ENCODE data around the gene LIM2. TPM values are rescaled to one million over a fixed set of nuclear protein-coding genes. Genes with fewer than 3 reads are reported as not detected.

The LIM2 gene
- total and polyA plus RNA-seq, 2 experiments from 2014 or later: not detected

- TF ChIP-seq ZNF331 (CRISPR knock-in tag; IDR thresholded peaks at IDR 0.05; ENCODE audit: low read depth) (no peak), POLR2AphosphoS5 (IDR thresholded peaks at IDR 0.05; ENCODE audit: low read depth) (no peak), ZNF114 (CRISPR knock-in tag; IDR thresholded peaks at IDR 0.05) (no peak)
- TF ChIP-seq, protein P1, sequence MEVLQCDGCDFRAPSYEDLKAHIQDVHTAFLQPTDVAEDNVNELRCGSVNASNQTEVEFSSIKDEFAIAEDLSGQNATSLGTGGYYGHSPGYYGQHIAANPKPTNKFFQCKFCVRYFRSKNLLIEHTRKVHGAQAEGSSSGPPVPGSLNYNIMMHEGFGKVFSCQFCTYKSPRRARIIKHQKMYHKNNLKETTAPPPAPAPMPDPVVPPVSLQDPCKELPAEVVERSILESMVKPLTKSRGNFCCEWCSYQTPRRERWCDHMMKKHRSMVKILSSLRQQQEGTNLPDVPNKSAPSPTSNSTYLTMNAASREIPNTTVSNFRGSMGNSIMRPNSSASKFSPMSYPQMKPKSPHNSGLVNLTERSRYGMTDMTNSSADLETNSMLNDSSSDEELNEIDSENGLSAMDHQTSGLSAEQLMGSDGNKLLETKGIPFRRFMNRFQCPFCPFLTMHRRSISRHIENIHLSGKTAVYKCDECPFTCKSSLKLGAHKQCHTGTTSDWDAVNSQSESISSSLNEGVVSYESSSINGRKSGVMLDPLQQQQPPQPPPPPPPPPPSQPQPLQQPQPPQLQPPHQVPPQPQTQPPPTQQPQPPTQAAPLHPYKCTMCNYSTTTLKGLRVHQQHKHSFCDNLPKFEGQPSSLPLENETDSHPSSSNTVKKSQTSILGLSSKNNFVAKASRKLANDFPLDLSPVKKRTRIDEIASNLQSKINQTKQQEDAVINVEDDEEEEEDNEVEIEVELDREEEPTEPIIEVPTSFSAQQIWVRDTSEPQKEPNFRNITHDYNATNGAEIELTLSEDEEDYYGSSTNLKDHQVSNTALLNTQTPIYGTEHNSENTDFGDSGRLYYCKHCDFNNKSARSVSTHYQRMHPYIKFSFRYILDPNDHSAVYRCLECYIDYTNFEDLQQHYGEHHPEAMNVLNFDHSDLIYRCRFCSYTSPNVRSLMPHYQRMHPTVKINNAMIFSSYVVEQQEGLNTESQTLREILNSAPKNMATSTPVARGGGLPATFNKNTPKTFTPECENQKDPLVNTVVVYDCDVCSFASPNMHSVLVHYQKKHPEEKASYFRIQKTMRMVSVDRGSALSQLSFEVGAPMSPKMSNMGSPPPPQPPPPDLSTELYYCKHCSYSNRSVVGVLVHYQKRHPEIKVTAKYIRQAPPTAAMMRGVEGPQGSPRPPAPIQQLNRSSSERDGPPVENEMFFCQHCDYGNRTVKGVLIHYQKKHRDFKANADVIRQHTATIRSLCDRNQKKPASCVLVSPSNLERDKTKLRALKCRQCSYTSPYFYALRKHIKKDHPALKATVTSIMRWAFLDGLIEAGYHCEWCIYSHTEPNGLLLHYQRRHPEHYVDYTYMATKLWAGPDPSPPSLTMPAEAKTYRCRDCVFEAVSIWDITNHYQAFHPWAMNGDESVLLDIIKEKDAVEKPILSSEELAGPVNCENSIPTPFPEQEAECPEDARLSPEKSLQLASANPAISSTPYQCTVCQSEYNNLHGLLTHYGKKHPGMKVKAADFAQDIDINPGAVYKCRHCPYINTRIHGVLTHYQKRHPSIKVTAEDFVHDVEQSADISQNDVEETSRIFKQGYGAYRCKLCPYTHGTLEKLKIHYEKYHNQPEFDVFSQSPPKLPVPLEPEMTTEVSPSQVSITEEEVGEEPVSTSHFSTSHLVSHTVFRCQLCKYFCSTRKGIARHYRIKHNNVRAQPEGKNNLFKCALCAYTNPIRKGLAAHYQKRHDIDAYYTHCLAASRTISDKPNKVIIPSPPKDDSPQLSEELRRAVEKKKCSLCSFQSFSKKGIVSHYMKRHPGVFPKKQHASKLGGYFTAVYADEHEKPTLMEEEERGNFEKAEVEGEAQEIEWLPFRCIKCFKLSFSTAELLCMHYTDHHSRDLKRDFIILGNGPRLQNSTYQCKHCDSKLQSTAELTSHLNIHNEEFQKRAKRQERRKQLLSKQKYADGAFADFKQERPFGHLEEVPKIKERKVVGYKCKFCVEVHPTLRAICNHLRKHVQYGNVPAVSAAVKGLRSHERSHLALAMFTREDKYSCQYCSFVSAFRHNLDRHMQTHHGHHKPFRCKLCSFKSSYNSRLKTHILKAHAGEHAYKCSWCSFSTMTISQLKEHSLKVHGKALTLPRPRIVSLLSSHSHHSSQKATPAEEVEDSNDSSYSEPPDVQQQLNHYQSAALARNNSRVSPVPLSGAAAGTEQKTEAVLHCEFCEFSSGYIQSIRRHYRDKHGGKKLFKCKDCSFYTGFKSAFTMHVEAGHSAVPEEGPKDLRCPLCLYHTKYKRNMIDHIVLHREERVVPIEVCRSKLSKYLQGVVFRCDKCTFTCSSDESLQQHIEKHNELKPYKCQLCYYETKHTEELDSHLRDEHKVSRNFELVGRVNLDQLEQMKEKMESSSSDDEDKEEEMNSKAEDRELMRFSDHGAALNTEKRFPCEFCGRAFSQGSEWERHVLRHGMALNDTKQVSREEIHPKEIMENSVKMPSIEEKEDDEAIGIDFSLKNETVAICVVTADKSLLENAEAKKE (CRISPR knock-in tag; IDR thresholded peaks at IDR 0.05): no peak
Observed at GRCh38 chr19:51396175-51396574, 8.4 kb upstream of the LIM2 start (continued).

- H3K27me3 Mint-ChIP-seq (ENCODE audit: insufficient read depth, low read depth, poor library complexity): peaks cover 12% of the 10 kb centered on the region
- Histone ChIP-seq H3K9me2 (ENCODE audit: insufficient read depth) (no peaks in the 10 kb centered on the region), H3K4me2 (peak overlapping the region; percentile 83), H3K27ac (ENCODE audit: low read depth) (peak overlapping the region; percentile 92), H4K20me1 (replicated peaks; ENCODE audit: insufficient read depth) (no peaks in the 10 kb centered on the region), H3K4me1 (ENCODE audit: insufficient read depth) (0 out of 2 replicates have a peak, but pooled peaks cover 8% of the 10 kb centered on the region), H3K36me3 (ENCODE audit: insufficient read depth) (no peaks in the 10 kb centered on the region), H3K4me3 (peak overlapping the region; percentile 59), H3K79me2 (replicated peaks; ENCODE audit: insufficient read depth) (peaks cover 11% of the 10 kb centered on the region; the same call in 1 of the 2 replicates), H3K27me3 (ENCODE audit: insufficient read depth) (no peaks in the 10 kb centered on the region), H3F3A (replicated peaks; ENCODE audit: low read depth) (0 out of 2 replicates have a peak, but pooled peaks cover 3% of the 10 kb centered on the region), H2AFZ (no peak overlapping the region)
- peaks cover 7% of the 10 kb centered on the region for H3K36me3 Mint-ChIP-seq (ENCODE audit: low read depth)
- peak overlapping the region; percentile 94 for H3K4me3 Mint-ChIP-seq
- TF ChIP-seq POLR2AphosphoS5 (IDR thresholded peaks at IDR 0.05; ENCODE audit: low read depth) (peak; percentile 90), STAT1 (IDR thresholded peaks at IDR 0.05; ENCODE audit: unreplicated experiment) (no peak), CREB1 (CRISPR knock-in tag; IDR thresholded peaks at IDR 0.05; ENCODE audit: low read depth) (peak; percentile 55; the same call in 1 of the 2 replicates), EZH2 (IDR thresholded peaks at IDR 0.05; ENCODE audit: low read depth, unreplicated experiment) (no peak), ZNF331 (CRISPR knock-in tag; IDR thresholded peaks at IDR 0.05; ENCODE audit: low read depth) (no peak)
- TF ChIP-seq, protein P2, sequence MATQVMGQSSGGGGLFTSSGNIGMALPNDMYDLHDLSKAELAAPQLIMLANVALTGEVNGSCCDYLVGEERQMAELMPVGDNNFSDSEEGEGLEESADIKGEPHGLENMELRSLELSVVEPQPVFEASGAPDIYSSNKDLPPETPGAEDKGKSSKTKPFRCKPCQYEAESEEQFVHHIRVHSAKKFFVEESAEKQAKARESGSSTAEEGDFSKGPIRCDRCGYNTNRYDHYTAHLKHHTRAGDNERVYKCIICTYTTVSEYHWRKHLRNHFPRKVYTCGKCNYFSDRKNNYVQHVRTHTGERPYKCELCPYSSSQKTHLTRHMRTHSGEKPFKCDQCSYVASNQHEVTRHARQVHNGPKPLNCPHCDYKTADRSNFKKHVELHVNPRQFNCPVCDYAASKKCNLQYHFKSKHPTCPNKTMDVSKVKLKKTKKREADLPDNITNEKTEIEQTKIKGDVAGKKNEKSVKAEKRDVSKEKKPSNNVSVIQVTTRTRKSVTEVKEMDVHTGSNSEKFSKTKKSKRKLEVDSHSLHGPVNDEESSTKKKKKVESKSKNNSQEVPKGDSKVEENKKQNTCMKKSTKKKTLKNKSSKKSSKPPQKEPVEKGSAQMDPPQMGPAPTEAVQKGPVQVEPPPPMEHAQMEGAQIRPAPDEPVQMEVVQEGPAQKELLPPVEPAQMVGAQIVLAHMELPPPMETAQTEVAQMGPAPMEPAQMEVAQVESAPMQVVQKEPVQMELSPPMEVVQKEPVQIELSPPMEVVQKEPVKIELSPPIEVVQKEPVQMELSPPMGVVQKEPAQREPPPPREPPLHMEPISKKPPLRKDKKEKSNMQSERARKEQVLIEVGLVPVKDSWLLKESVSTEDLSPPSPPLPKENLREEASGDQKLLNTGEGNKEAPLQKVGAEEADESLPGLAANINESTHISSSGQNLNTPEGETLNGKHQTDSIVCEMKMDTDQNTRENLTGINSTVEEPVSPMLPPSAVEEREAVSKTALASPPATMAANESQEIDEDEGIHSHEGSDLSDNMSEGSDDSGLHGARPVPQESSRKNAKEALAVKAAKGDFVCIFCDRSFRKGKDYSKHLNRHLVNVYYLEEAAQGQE (IDR thresholded peaks at IDR 0.05; ENCODE audit: unreplicated experiment): no peak
- TF ChIP-seq, protein P3, sequence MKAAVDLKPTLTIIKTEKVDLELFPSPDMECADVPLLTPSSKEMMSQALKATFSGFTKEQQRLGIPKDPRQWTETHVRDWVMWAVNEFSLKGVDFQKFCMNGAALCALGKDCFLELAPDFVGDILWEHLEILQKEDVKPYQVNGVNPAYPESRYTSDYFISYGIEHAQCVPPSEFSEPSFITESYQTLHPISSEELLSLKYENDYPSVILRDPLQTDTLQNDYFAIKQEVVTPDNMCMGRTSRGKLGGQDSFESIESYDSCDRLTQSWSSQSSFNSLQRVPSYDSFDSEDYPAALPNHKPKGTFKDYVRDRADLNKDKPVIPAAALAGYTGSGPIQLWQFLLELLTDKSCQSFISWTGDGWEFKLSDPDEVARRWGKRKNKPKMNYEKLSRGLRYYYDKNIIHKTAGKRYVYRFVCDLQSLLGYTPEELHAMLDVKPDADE (IDR thresholded peaks at IDR 0.05): peak; percentile 45; the same call in 1 of the 2 replicates
- H3K27ac Mint-ChIP-seq: peak overlapping the region; percentile 97
- no peaks in the 10 kb centered on the region; the same call in 1 of the 3 replicates for H3K9me3 Mint-ChIP-seq
- peaks cover 31% of the 10 kb centered on the region for H3K4me1 Mint-ChIP-seq
- DNase-seq (ENCODE audit: low spot score): peak; percentile 100
- ATAC-seq: peak; percentile 92
Observed at GRCh38 chr19:51394050-51394836, 6.5 kb upstream of the LIM2 start.
